K562 (cell line): ENCODE data around the gene SLC30A10. TPM values are rescaled to one million over a fixed set of nuclear protein-coding genes. Genes with fewer than 3 reads are reported as not detected.

Source experiments
- KAT7 ChIP-seq: sonication (generic); formaldehyde crosslinking; IDR thresholded peaks from 2 replicates; pipeline ENCODE4 v1.8.0; 2022; ENCODE audit warnings: missing genetic modification reagents, mild to moderate bottlenecking, borderline replicate concordance
- PCBP1 ChIP-seq: fragments of 200-400 bp; formaldehyde crosslinking; IDR thresholded peaks from 2 replicates; pipeline ENCODE4 v1.6.1; 2018; ENCODE audit warnings: mild to moderate bottlenecking, low read depth, low read length; ENCODE audit not compliant: poor library complexity, severe bottlenecking
- PRPF4 ChIP-seq: fragments of 200-400 bp; formaldehyde crosslinking; IDR thresholded peaks from one replicate; pipeline ENCODE4 v1.6.1; 2017; ENCODE audit warnings: low read length, low read depth, mild to moderate bottlenecking; ENCODE audit not compliant: insufficient read depth, poor library complexity, severe bottlenecking
- RFX5 ChIP-seq: IDR thresholded peaks from 2 replicates; pipeline ENCODE4 v1.6.1; 2011; ENCODE audit warnings: low read depth, mild to moderate bottlenecking, improper control_type of control experiment, low read length
- TAF9B ChIP-seq: fragments of 450-650 bp; IDR thresholded peaks from 2 replicates; pipeline ENCODE4 v1.6.1; 2018; ENCODE audit warnings: mild to moderate bottlenecking; ENCODE audit not compliant: partially characterized antibody
- ZNF24 ChIP-seq: fragments of 450-650 bp; IDR thresholded peaks from 2 replicates; pipeline ENCODE4 v1.6.1; 2016
- polyA plus RNA-seq, 8 experiments: library from polyadenylated mRNA; depleted of rRNA in 4 of 8; stranded (reverse) in 5 of 8; unstranded in 3 of 8; fragments of >200 nt; fragmentation: Nextera tagmentation in 2 of 8; fragmentation: Illumina TruSeq in 1 of 8; extraction: Ambion mirVana in 2 of 8; extraction: Trizol in 1 of 8; gene quantifications; 2 replicates each; pipeline versions ENCODE4 v1.2.1 to v1.2.3, GENCODE V29; 2011 to 2014; ENCODE audit warnings: inconsistent platforms in 1 of 8, missing spikeins in 1 of 8
- total RNA-seq, 7 experiments: library from RNA; depleted of rRNA in 6 of 7; stranded (reverse); fragments of >200 nt in 6 of 7; fragmentation: Illumina TruSeq in 2 of 7; extraction: Trizol in 2 of 7; gene quantifications; 2 replicates each; pipeline versions ENCODE4 v1.2.1 to v1.2.3, GENCODE V29; 2011 to 2021; ENCODE audit warnings: low replicate concordance in 1 of 7
- TF ChIP-seq, protein P1 (sequence below): fragments of 200-600 bp; sonication (generic); IDR thresholded peaks from one replicate; pipeline ENCODE4 v1.6.1; 2012; ENCODE audit warnings: mild to moderate bottlenecking, low read depth, low read length, inconsistent platforms
- TF ChIP-seq, protein P2 (sequence below): sonication (generic); formaldehyde crosslinking; IDR thresholded peaks from 2 replicates; pipeline ENCODE4 v1.8.0; 2022; ENCODE audit warnings: mild to moderate bottlenecking, low read depth, missing genetic modification reagents
- TF ChIP-seq, protein P3 (sequence below): sonication (generic); formaldehyde crosslinking; IDR thresholded peaks from 2 replicates; pipeline ENCODE4 v1.8.1; 2023; ENCODE audit warnings: mild to moderate bottlenecking, missing genetic modification reagents, moderate library complexity

Gene SLC30A10
- total and polyA plus RNA-seq, 9 of the 15 experiments (the other 6 are each of a cell fraction or from before 2014, with no cell fraction given) = 2.6 to 11.3 (median 7.1) TPM

DNA sequence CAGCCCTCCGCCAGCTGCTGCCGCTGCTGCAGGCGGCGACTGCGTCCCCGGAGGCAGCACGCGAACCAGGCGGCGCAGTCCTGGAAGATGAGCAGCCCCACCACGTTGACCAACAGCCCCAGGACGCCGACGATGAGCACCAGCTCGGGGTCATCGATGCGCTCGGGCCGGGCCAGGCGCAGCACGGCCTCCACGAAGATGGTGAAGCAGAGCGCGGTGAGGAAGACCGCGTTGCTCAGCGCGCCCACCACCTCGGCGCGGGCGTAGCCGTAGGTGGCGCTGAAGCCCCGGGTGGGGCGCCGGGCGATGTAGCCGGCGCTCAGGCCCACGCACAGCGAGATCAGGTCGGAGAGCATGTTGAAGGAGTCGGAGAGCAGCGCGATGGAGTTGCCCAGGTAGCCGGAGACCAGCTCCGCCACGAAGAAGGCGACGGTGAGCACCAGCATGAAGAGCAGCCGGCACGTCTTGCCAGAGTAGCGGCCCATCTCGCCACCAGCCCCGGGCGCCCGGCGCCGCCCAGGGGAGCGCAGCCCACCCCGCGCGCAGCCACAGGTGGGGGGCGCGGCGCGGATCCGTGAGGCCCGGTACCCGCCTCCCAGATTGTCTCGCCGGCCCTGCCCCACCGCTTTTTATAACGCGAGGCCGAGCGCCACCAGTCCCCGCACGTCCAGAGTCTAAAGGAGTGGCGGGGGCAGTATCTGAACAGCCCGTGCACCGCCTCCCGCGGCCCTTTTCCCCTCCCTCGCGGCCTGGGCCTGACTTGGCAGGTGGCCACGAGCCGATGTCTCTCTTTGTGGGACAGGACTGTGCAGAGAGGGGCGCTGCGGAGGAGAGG lies at the start of gene SLC30A10 (continued):
- TF ChIP-seq, protein P1, sequence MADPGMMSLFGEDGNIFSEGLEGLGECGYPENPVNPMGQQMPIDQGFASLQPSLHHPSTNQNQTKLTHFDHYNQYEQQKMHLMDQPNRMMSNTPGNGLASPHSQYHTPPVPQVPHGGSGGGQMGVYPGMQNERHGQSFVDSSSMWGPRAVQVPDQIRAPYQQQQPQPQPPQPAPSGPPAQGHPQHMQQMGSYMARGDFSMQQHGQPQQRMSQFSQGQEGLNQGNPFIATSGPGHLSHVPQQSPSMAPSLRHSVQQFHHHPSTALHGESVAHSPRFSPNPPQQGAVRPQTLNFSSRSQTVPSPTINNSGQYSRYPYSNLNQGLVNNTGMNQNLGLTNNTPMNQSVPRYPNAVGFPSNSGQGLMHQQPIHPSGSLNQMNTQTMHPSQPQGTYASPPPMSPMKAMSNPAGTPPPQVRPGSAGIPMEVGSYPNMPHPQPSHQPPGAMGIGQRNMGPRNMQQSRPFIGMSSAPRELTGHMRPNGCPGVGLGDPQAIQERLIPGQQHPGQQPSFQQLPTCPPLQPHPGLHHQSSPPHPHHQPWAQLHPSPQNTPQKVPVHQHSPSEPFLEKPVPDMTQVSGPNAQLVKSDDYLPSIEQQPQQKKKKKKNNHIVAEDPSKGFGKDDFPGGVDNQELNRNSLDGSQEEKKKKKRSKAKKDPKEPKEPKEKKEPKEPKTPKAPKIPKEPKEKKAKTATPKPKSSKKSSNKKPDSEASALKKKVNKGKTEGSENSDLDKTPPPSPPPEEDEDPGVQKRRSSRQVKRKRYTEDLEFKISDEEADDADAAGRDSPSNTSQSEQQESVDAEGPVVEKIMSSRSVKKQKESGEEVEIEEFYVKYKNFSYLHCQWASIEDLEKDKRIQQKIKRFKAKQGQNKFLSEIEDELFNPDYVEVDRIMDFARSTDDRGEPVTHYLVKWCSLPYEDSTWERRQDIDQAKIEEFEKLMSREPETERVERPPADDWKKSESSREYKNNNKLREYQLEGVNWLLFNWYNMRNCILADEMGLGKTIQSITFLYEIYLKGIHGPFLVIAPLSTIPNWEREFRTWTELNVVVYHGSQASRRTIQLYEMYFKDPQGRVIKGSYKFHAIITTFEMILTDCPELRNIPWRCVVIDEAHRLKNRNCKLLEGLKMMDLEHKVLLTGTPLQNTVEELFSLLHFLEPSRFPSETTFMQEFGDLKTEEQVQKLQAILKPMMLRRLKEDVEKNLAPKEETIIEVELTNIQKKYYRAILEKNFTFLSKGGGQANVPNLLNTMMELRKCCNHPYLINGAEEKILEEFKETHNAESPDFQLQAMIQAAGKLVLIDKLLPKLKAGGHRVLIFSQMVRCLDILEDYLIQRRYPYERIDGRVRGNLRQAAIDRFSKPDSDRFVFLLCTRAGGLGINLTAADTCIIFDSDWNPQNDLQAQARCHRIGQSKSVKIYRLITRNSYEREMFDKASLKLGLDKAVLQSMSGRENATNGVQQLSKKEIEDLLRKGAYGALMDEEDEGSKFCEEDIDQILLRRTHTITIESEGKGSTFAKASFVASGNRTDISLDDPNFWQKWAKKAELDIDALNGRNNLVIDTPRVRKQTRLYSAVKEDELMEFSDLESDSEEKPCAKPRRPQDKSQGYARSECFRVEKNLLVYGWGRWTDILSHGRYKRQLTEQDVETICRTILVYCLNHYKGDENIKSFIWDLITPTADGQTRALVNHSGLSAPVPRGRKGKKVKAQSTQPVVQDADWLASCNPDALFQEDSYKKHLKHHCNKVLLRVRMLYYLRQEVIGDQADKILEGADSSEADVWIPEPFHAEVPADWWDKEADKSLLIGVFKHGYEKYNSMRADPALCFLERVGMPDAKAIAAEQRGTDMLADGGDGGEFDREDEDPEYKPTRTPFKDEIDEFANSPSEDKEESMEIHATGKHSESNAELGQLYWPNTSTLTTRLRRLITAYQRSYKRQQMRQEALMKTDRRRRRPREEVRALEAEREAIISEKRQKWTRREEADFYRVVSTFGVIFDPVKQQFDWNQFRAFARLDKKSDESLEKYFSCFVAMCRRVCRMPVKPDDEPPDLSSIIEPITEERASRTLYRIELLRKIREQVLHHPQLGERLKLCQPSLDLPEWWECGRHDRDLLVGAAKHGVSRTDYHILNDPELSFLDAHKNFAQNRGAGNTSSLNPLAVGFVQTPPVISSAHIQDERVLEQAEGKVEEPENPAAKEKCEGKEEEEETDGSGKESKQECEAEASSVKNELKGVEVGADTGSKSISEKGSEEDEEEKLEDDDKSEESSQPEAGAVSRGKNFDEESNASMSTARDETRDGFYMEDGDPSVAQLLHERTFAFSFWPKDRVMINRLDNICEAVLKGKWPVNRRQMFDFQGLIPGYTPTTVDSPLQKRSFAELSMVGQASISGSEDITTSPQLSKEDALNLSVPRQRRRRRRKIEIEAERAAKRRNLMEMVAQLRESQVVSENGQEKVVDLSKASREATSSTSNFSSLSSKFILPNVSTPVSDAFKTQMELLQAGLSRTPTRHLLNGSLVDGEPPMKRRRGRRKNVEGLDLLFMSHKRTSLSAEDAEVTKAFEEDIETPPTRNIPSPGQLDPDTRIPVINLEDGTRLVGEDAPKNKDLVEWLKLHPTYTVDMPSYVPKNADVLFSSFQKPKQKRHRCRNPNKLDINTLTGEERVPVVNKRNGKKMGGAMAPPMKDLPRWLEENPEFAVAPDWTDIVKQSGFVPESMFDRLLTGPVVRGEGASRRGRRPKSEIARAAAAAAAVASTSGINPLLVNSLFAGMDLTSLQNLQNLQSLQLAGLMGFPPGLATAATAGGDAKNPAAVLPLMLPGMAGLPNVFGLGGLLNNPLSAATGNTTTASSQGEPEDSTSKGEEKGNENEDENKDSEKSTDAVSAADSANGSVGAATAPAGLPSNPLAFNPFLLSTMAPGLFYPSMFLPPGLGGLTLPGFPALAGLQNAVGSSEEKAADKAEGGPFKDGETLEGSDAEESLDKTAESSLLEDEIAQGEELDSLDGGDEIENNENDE = no peak
- TF ChIP-seq RFX5 (no peak), TAF9B (no peak), PCBP1 (peak; percentile 90), ZNF24 (peak; percentile 20; the same call in 1 of the 2 replicates), PRPF4 (peak; percentile 17), KAT7 (peak; percentile 67; the same call in 1 of the 2 replicates)
- TF ChIP-seq, protein P2, sequence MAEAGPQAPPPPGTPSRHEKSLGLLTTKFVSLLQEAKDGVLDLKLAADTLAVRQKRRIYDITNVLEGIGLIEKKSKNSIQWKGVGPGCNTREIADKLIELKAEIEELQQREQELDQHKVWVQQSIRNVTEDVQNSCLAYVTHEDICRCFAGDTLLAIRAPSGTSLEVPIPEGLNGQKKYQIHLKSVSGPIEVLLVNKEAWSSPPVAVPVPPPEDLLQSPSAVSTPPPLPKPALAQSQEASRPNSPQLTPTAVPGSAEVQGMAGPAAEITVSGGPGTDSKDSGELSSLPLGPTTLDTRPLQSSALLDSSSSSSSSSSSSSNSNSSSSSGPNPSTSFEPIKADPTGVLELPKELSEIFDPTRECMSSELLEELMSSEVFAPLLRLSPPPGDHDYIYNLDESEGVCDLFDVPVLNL (CRISPR knock-in tag) = 0 out of 2 replicates have a peak, but pooled peaks have one; percentile 33
- TF ChIP-seq, protein P3, sequence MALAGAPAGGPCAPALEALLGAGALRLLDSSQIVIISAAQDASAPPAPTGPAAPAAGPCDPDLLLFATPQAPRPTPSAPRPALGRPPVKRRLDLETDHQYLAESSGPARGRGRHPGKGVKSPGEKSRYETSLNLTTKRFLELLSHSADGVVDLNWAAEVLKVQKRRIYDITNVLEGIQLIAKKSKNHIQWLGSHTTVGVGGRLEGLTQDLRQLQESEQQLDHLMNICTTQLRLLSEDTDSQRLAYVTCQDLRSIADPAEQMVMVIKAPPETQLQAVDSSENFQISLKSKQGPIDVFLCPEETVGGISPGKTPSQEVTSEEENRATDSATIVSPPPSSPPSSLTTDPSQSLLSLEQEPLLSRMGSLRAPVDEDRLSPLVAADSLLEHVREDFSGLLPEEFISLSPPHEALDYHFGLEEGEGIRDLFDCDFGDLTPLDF (CRISPR knock-in tag) = 0 out of 2 replicates have a peak, but pooled peaks have one; percentile 52
